HepG2 (cell line): ENCODE data around the gene ST6GALNAC2. TPM values are rescaled to one million over a fixed set of nuclear protein-coding genes. Genes with fewer than 3 reads are reported as not detected.
A peak's percentile ranks its signal among the peaks of the same experiment; 100 is the strongest.

Experiments
- BRF2 ChIP-seq: sonication (generic); formaldehyde crosslinking; IDR thresholded peaks from 2 replicates; pipeline ENCODE4 v1.8.1; 2022; ENCODE audit warnings: mild to moderate bottlenecking, missing genetic modification reagents
- CC2D1A ChIP-seq: sonication (generic); formaldehyde crosslinking; IDR thresholded peaks from 2 replicates; pipeline ENCODE4 v1.8.1; 2023; ENCODE audit warnings: mild to moderate bottlenecking, missing genetic modification reagents
- CENPT ChIP-seq: sonication (generic); formaldehyde crosslinking; IDR thresholded peaks from 2 replicates; pipeline ENCODE4 v1.8.0; 2022; ENCODE audit warnings: low read depth, mild to moderate bottlenecking, moderate library complexity, missing genetic modification reagents
- HNF1A ChIP-seq, 2 experiments: sonication (generic) in 1 of 2; formaldehyde crosslinking in 1 of 2; IDR thresholded peaks; 2 replicates each; pipeline versions ENCODE4 v1.4.0 to v1.6.1; 2016 to 2020; ENCODE audit warnings: borderline replicate concordance in 1 of 2, low read depth in 1 of 2, mild to moderate bottlenecking in 1 of 2, missing genetic modification reagents in 1 of 2
- LRRFIP1 ChIP-seq: sonication (generic); formaldehyde crosslinking; conservative IDR thresholded peaks from 2 replicates; pipeline ENCODE4 v1.4.0; 2020; ENCODE audit warnings: missing genetic modification reagents
- MYNN ChIP-seq: sonication (generic); formaldehyde crosslinking; IDR thresholded peaks from 2 replicates; pipeline ENCODE4 v1.4.0; 2020; ENCODE audit warnings: mild to moderate bottlenecking, low read depth, missing genetic modification reagents
- RAD51 ChIP-seq: fragments of 450-650 bp; IDR thresholded peaks from 2 replicates; pipeline ENCODE4 v1.6.1; 2016; ENCODE audit warnings: borderline replicate concordance
- ZBTB40 ChIP-seq, 2 experiments: fragments of 450-650 bp in 1 of 2; sonication (generic) in 1 of 2; formaldehyde crosslinking in 1 of 2; IDR thresholded peaks; 2 replicates each; pipeline versions ENCODE4 v1.6.1 to v1.8.0; 2016 to 2022; ENCODE audit warnings: antibody characterized with exemption in 1 of 2, mild to moderate bottlenecking in 1 of 2, missing genetic modification reagents in 1 of 2
- ZFP36 ChIP-seq: fragments of 150-350 bp; IDR thresholded peaks from 2 replicates; pipeline ENCODE4 v1.6.1; 2018; ENCODE audit warnings: borderline replicate concordance, low read length, low read depth; ENCODE audit not compliant: partially characterized antibody
- ZNF501 ChIP-seq: sonication (generic); formaldehyde crosslinking; IDR thresholded peaks from 2 replicates; pipeline ENCODE4 v1.5.1; 2020; ENCODE audit warnings: mild to moderate bottlenecking, moderate library complexity, missing genetic modification reagents
- polyA plus RNA-seq, 8 experiments: library from polyadenylated mRNA; depleted of rRNA in 3 of 8; stranded (reverse) in 7 of 8; unstranded in 1 of 8; fragments of >200 nt; fragmentation: Illumina TruSeq in 4 of 8; extraction: Trizol in 4 of 8; gene quantifications; 2 replicates each; pipeline versions ENCODE4 v1.2.1 to v1.2.3, GENCODE V29; 2011 to 2016; ENCODE audit warnings: low read depth in 4 of 8, missing spikeins in 1 of 8, mixed read lengths in 1 of 8; ENCODE audit not compliant: insufficient read depth in 1 of 8
- total RNA-seq, 5 experiments: library from RNA; depleted of rRNA; stranded (reverse); fragments of >200 nt; fragmentation: Illumina TruSeq; extraction: Trizol; gene quantifications; 2 replicates each; pipeline ENCODE4 v1.2.3, GENCODE V29; 2016; ENCODE audit warnings: low read depth in 1 of 5

Gene ST6GALNAC2
- total and polyA plus RNA-seq, 2 of the 13 experiments (the other 11 are each of a cell fraction or from before 2014, with no cell fraction given), result 0.12 to 0.49 TPM

- TF ChIP-seq ZBTB40 (IDR thresholded peaks at IDR 0.05) (no peak), ZBTB40 (CRISPR knock-in tag; IDR thresholded peaks at IDR 0.05) (no peak), BRF2 (no peak), RAD51 (no peak), ZNF501 (CRISPR knock-in tag) (no peak), ZFP36 (no peak), LRRFIP1 (CRISPR knock-in tag) (no peak), HNF1A (IDR thresholded peaks at IDR 0.05; ENCODE audit: low read depth) (no peak), HNF1A (CRISPR knock-in tag; IDR thresholded peaks at IDR 0.05; ENCODE audit: borderline replicate concordance) (peak; percentile 55; the same call in 1 of the 2 replicates), CC2D1A (CRISPR knock-in tag) (no peak), CENPT (no peak), MYNN (CRISPR knock-in tag) (no peak)
These were observed 15.9 kb downstream of the ST6GALNAC2 start (continued) for GRCh38 chr17:76569607-76570279.
